Measurements from ENCODE around the gene NPR1.

- TF ChIP-seq CTCF (conservative IDR thresholded peaks at IDR 0.05), result no peak
- no peak for TF ChIP-seq ZFX (IDR thresholded peaks at IDR 0.05)
Observed at GRCh38 chr1:153638261-153638660, 40.2 kb upstream of the NPR1 start.

Measured in C4-2B (cell line).